ENCODE data around the gene ALG6. TPM values are rescaled to one million over a fixed set of nuclear protein-coding genes. Genes with fewer than 3 reads are reported as not detected.

The ALG6 gene
- total RNA-seq, 1 experiment from 2014 or later: 21.4 TPM

DNA sequence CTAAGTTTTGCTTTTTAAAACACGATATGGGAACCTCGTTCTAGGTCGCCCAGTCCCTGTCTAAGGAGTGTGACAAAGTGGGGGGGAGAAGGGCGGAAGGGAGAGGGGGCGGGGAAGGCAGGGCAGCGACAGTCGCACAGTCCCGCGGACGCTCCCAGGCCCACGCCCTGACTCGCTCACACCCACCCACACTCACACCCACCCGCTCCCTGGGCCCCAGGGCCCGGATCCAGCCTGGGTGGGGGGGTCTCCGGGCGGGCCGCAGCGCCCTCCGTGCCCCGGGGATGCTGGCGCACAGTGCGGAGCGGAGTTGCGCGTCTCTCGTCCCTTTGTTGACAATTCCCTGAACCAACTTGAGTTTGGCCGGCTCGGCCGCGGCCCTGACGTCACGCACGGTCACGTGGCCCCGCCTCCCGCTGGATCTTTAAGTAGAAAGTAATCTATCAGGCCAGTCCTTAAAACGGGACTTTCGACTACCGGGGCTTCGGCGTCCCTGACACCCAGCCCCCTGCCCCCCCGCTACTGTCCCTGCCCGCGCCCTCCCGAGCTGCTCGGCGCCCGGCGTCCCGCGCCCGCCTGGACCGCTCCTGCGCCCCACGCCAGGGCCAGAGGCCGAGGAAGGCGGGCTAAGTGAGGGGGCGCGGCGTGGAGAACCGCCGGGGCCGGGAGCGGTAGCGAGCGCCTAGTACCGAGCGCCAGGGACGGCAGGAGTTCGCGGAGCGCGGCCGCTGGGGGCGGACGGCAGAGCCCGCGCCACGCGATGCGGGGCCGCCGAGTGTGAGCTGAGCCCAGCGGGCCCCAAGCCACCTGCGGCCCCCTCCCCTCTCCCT, 45.1 kb upstream of the ALG6 start, which contains the start of gene FOXD3:
Gene FOXD3, plus strand, starts transcription at position 454 of the 830 bp plus-strand sequence. CDS start 492 bp downstream, outside the sequence.
- H3T11ph ChIP-seq (ENCODE audit: low read length): no peak within 1 kb of the TSS
- peaks cover 3% of the 10 kb centered on the region; the same call in 1 of the 2 replicates for H3K4me1 ChIP-seq (ENCODE audit: insufficient read depth, low read length)
- H2BK5ac ChIP-seq (ENCODE audit: insufficient read length, low read length): no peak within 1 kb of the TSS
- H3K23me2 ChIP-seq (ENCODE audit: insufficient read length, low read depth, low read length, poor library complexity, severe bottlenecking): peaks cover 66% of the 10 kb centered on the region
- peaks cover 7% of the 10 kb centered on the region; the same call in 1 of the 2 replicates for H3K27me3 ChIP-seq (ENCODE audit: insufficient read depth, low read length)
- H3K4ac ChIP-seq (ENCODE audit: low read depth, low read length): no peak within 1 kb of the TSS
- peak within 1 kb of the TSS; percentile 74 for H3K18ac ChIP-seq (ENCODE audit: insufficient read length, low read depth, low read length)
- H4K5ac ChIP-seq (ENCODE audit: insufficient read length, low read depth, low read length): no peak within 1 kb of the TSS
- no peak within 1 kb of the TSS for H2AFZ ChIP-seq (ENCODE audit: low read length)
- Mint-ChIP-seq H3K27me3 (ENCODE audit: low read depth) (peaks cover 82% of the 10 kb centered on the region), H3K4me1 (peaks cover 58 to 66% of the 10 kb centered on the region in 2 experiments), H3K27ac (peak within 1 kb of the TSS; percentile 88 to 99 (median 92)), H3K4me3 (peak within 1 kb of the TSS; percentile 83 to 96), H3K9me3 (peaks cover 0 to 2% of the 10 kb centered on the region in 2 experiments; a peak in 3 of 5 replicates), H3K36me3 (ENCODE audit: insufficient read depth in 1 of 3, low read depth in 3 of 3) (peaks cover 0 to 6% (median 0%) of the 10 kb centered on the region in 3 experiments; a peak in 3 of 7 replicates)
- H3K79me2 ChIP-seq (ENCODE audit: insufficient read depth, low read length): no peaks in the 10 kb centered on the region; the same call in 1 of the 2 replicates
- H3K23ac ChIP-seq (ENCODE audit: insufficient read length, low read depth, low read length): no peak within 1 kb of the TSS
- no peaks in the 10 kb centered on the region for H3K9me3 ChIP-seq (ENCODE audit: control insufficient read depth, low read depth, low read length)
- no peak within 1 kb of the TSS for H3K56ac ChIP-seq (ENCODE audit: insufficient read length, low read depth, low read length)
- H2BK20ac ChIP-seq (ENCODE audit: low read depth, low read length, poor library complexity, severe bottlenecking): no peak within 1 kb of the TSS
- H3K79me1 ChIP-seq (ENCODE audit: insufficient read depth, low read depth, low read length, poor library complexity, severe bottlenecking): no peaks in the 10 kb centered on the region
- H4K91ac ChIP-seq (ENCODE audit: insufficient read length, low read depth, low read length): no peak within 1 kb of the TSS
- peak; percentile 92 for DNase-seq
- no peak within 1 kb of the TSS for H2AK5ac ChIP-seq (ENCODE audit: insufficient read length, low read length)
- H3K14ac ChIP-seq (ENCODE audit: insufficient read depth, low read length): peak within 1 kb of the TSS; percentile 67; the same call in 1 of the 2 replicates
- H3K27ac ChIP-seq (ENCODE audit: insufficient read length, low read depth, low read length): peak within 1 kb of the TSS; percentile 52
- no peak within 1 kb of the TSS for H2BK15ac ChIP-seq (ENCODE audit: low read depth, low read length)
- H3K4me2 ChIP-seq (ENCODE audit: insufficient read depth, insufficient read length, low read length): peak within 1 kb of the TSS; percentile 95
- H3K9ac ChIP-seq (ENCODE audit: extremely low read depth, insufficient read length, low read length): peak within 1 kb of the TSS; percentile 67
- H4K8ac ChIP-seq (replicated peaks; ENCODE audit: insufficient read length, low read depth, low read length): no peak within 1 kb of the TSS
- H2BK12ac ChIP-seq (ENCODE audit: insufficient read length, low read depth, low read length): no peak within 1 kb of the TSS
- no CpG with 5 or more reads among the region's 85 CpGs for WGBS (ENCODE audit: extremely low coverage, insufficient read length, low lambda C conversion rate)
- TF ChIP-seq, protein P1, sequence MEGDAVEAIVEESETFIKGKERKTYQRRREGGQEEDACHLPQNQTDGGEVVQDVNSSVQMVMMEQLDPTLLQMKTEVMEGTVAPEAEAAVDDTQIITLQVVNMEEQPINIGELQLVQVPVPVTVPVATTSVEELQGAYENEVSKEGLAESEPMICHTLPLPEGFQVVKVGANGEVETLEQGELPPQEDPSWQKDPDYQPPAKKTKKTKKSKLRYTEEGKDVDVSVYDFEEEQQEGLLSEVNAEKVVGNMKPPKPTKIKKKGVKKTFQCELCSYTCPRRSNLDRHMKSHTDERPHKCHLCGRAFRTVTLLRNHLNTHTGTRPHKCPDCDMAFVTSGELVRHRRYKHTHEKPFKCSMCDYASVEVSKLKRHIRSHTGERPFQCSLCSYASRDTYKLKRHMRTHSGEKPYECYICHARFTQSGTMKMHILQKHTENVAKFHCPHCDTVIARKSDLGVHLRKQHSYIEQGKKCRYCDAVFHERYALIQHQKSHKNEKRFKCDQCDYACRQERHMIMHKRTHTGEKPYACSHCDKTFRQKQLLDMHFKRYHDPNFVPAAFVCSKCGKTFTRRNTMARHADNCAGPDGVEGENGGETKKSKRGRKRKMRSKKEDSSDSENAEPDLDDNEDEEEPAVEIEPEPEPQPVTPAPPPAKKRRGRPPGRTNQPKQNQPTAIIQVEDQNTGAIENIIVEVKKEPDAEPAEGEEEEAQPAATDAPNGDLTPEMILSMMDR (conservative IDR thresholded peaks at IDR 0.05): no peak
- peak within 1 kb of the TSS; percentile 56 for H2BK120ac ChIP-seq (ENCODE audit: low read depth, low read length, poor library complexity, severe bottlenecking)
- H4K20me1 ChIP-seq (ENCODE audit: control insufficient read depth, insufficient read depth, insufficient read length): no peaks in the 10 kb centered on the region

Data from H9 (cell line).